GM18505 (cell line): ENCODE data around the gene ARPP21.

Experiments
- ATAC-seq: cut with Tn5 transposase; IDR thresholded peaks from one replicate; pipeline ENCODE4 v1.9.1; 2021; ENCODE audit not compliant: unreplicated experiment
- POLR2A ChIP-seq: IDR thresholded peaks from 4 replicates; pipeline ENCODE4 v1.6.1; 2011; ENCODE audit warnings: borderline replicate concordance; ENCODE audit not compliant: insufficient read depth, insufficient read length; ENCODE audit errors: extremely low read depth

The ARPP21 gene

DNA sequence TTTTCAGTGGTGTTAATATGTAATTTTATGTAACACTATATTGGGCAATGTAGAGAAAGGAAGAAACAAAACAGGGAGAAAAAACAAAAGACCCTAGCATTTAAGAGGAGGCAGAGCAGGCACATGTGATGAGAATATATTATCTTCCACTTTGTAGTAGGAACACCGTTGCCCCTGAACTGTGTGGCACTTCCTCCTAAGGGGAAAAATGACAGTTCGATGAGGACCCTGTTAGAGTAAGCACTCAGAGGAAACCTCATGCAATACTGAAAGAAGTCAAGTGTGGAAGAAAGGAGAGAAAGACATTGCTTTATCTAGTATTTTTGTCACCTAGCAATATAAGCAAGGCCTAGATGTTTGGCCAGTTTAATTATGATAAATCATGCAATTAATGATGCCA is 32.2 kb downstream of the ARPP21 start:
- TF ChIP-seq POLR2A: no peak
- no peak for ATAC-seq

DNA sequence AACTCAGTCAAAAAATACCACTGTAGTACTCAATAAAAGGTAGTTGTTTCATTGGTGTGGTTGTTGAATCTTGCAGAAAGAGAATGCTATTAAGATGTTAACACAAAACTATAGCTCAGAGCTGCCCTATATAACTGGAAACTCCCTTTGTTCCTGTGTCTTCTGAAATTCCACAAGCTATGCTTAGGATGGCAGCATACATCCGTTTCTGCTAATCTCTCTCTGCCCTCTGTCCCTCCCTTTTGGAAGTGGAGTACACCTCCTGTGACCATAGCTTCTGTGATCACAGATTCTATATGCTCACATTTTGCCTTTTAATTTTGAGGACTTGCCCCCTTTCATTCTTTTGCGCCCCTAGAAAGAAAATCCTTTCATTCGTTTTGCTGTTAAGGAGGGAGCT is 33.7 kb downstream of the ARPP21 start:
- no peak for ATAC-seq
- no peak for TF ChIP-seq POLR2A

DNA sequence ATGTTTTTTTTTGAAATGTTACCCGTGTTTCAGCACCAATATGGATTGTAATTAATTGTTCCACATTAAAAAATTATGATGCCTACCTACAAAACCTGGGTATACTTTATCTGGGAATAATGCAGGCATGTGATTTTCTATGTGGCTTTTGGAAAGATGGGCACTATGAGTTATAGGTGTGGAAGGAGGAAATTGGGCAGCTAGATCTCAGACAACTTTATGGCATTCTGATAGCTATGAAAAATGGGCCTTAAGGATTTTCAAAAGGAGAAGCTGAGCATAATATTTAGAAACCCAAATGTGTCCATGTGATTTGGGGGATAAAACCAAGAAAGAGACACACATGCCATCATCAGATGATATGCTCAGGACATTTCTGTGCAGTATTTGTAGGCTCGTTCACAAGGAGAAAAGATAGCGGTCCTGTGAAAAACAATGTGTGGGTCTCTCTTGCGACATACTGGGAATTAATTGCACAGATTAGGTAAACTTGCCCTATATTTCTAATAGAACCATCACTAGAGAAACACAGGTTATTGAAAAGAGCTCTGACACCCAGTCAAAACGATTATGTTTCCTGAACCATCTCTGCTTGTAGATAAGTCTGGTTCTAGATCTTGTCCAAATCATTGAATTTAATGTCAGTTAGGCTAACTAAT is 35.3 kb downstream of the ARPP21 start:
- no peak for TF ChIP-seq POLR2A
- no peak for ATAC-seq

DNA sequence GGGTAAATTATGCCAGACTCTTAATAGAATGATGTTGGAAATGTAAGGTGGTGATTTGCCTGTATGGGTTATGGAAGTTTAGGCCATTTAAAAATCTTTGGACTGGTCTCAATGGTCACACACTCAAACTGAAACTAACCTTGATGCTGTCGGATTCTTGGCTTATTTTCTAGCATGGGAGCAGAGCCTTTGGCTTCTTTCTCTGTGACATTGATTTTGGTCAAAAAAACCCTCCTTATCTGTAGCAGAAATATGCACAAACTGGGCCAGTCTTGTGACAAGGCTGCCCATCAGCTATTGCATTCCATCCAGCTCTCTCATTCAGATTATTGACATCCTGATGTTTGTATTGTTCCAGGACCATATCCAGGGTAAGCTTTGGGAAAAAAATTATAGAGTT is 35.9 kb downstream of the ARPP21 start:
- TF ChIP-seq POLR2A: no peak
- ATAC-seq: no peak

DNA sequence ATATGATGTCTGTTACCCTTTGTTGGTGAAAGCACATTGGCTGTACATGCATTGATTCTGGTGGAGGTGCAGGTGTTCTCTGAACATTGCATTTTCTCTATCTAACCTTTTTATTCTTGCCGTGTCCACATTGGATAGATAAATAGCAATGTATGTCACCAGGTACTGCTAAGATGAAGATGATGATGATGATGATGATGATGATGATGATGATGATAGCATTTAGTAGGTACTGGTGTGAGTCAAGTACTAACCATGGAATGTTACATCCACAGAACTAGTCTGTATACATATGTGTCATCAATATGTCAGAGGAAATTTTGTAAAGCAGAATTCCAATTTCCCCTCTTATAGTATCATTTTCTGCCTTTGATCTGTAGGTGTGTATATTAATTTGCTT is 36.3 kb downstream of the ARPP21 start:
- TF ChIP-seq POLR2A: no peak
- ATAC-seq: no peak

DNA sequence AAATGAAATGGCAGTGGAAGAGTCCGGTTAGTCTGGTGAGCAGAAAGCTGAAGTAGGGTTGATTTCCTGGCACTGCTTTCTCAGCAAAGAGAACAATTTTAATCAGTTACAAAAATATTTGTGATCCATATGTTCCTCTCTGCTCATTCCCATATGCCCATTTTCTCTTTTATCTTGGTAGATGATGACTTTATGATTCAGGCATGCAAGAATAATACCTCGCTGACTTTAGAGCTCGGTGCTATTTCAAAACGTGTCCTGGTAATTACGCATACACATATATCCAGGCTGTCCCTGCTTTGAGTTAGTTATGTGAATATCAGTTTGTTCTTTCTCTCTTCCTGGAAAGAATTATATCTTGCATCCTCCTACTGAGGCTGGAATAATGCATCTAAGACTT is 38.5 kb downstream of the ARPP21 start:
- ATAC-seq: no peak
- no peak for TF ChIP-seq POLR2A

DNA sequence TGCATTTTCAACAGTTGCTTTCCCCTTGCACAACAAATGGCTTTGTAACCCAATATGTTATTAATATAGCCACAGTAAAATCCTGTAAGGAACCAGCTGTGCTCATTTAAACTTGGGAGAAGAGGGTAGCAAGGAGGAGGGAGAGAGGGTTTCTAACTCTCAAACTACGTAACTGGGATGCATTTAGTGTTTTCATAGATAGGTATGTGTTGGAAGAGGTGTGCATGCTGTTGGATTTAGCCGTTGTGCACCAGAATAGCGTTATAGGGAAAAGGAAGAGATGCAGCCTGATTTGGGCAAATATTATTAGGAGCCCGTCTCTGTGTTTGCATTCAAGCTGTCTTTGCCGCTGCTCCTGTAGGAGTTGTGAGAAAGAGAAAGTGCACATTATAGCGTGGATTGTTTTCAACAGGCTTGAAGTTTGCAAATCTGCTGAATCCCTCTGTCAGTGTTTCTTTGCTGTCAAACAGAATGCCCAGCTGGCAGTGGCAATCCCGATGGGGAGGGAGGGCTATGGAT is 39.4 kb downstream of the ARPP21 start:
- no peak for ATAC-seq
- no peak for TF ChIP-seq POLR2A

DNA sequence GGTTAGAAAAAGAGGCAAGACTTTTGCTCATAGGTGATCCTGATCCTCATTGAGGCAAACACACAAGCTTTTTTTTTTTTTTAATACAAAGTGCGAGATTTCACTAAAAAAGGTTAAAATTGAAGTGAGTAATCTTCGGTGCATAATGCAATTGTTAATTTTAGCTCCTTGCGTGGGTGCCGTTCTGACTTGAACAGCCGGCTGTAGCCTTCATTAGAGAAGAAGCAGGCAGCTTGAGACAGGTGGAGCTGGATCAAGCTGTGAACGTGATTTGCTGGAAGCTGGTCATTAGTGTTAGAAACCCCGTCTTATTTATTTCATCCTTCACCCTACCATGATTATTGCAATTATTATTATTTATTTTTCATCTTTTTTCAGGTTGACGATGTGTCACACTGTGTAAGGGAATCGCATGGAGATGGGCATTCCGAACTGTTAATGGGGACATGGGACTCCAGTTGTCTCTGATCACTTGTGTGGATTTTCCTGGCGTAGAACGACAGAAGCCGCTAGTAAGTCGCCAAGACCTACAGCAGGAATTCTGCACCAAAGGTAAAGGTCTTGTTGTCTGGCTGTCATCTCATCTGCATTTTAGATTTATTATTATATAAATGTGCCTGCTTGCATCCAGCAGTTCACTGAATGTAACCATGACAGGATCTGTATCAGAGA is 40.2 kb downstream of the ARPP21 start:
- no peak for ATAC-seq
- no peak for TF ChIP-seq POLR2A

DNA sequence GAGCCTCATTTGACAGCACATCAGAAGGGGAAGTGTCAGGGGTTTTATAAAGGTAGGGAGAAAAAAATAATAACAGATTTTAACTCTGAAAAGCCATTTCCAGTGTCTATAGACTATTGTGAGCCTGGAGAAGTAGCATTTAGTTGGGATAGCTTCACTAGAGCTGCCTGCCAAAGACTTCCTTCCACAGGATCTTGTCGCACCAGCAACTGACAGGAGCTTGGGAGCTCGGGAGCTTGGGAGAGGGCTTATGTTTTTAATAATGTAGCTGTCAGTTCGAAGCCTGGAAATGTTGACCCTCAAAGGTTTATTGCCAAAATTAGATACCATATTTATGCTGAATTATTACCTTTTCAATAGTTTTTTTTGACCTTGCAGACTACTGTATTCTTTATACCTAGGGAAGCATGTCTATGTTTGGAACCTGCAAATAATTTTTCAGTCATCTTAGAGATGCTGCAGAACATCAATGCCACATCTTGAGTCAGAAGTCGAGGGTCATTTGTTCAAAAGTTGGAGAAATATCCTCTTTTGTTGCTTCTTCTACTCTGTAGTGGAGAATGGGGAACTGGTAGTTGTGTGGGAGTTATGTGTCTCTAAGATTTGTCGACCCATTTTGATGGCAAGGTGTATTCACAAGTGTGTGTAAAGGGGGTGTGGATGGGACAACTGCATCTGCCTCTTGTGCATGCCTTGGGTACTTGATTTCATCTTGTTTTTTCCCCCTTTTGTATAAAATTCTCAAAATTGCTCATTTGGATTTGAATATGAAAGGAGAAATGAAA is 41.7 kb downstream of the ARPP21 start:
- TF ChIP-seq POLR2A: no peak
- no peak for ATAC-seq

DNA sequence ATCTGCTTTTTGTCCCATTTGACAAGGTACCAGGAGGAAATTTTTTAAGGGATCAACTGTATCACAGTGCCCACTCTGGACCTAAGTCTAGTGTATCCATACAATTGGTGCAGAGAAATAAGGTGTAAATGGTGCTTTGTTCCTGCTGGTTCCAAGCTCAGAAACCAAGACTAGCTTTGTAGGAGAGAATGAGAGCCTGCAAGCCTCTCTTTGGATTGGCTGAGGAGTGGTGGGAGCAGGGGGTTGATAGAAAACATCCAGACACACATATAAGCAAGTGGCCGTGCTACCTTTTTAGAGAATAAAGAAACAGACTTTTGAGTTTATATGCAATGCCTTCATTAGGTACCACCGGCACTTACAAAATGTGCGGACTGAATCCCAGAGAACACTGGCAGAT is 45.8 kb downstream of the ARPP21 start:
- no peak for TF ChIP-seq POLR2A
- no peak for ATAC-seq

DNA sequence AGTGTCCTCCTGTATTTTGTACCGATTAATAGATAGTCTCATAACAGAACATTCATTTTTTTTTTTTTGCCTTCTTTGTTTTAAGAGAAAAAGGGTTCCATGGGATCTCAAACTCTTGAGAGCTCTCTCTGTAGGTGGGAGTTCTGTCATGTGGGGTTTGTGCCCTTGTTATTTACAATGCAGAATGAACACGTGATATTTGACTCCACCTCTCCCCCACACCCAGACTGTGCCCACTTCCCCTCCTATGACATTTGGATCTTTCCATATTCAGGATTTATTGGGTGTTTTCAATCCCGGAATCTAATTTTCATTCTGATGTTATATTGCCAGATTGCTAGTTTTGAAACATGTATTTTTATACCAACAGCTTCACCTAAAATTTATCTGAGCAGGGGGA is 49.5 kb downstream of the ARPP21 start:
- TF ChIP-seq POLR2A: no peak
- ATAC-seq: no peak

DNA sequence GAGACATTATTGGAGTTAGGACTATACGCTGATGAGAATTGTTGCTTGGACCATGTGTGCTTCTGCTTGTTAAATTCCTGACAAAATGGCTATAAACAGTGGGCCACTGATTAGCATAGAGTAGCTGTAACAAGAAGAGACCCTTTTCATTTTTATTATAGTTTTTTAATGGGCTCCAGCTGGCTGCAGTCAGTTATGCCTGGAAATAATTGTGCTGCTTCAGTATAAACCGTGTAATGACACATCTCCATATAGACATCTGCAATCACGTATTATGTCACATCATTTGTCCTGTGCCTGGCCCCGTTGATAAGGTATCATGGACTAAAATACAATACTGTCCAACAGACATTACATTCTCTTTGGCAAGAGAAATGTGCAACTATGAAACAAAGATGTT is 50.9 kb downstream of the ARPP21 start:
- no peak for TF ChIP-seq POLR2A
- no peak for ATAC-seq

DNA sequence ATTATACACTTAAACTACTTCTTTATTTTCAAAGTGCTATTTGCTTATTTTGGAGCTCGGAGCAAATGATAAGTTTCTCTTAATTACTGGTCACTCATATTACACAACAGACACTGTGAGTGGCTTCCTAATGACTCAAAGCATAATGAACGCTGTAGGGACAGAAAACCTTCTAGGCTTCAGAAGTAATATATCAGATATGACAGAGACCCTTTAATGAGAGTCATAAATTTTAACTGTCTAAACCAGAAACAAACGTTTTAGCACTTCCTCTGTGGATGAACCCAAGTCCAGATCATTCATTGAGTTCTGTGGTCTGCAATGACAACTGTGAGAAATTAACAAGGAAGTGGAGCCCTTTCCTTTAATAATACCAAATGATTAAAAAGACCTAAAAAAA is 66.6 kb downstream of the ARPP21 start:
- TF ChIP-seq POLR2A: no peak
- ATAC-seq: no peak

DNA sequence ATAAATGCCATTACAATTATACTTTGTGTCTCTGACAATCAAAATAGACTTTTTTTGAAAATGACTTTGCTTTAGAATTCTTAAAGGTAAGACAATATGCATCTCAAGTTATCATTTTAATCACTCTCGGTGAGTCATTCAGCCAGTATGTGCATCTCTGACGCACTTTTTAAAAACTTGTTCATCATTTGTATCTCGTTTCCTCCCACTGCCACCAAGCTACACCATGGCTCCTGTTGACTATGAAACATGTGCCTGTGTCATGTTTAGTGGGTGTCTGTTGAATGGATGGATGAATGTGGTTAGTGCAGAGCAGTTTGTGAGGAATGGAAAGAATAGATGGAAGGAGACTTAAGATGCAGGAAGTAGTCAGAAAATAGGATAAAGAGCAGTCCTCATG is 68.6 kb downstream of the ARPP21 start:
- TF ChIP-seq POLR2A: no peak
- no peak for ATAC-seq
